SK-N-SH (cell line): Measurements from ENCODE around the gene KCNJ16. TPM values are rescaled to one million over a fixed set of nuclear protein-coding genes. Genes with fewer than 3 reads are reported as not detected.

Experiments
- CTCF ChIA-PET: fragments of 300-600, 350-600 bp; formaldehyde crosslinking; extraction: SDS; loops from one replicate; lab custom pipeline; 2021; lab: Yijun Ruan, JAX
- POLR2A ChIA-PET: fragments of 350-600 bp; sonication (Branson Sonifier 250); formaldehyde crosslinking; extraction: SDS; loops from one replicate; lab custom pipeline; 2020; ENCODE audit warnings: antibody characterized with exemption, inconsistent platforms; lab: Yijun Ruan, JAX
- DNase-seq: peaks from one replicate; pipeline ENCODE4 v3.0.0; 2012
- H2AFZ ChIP-seq: fragments of 200-600 bp; sonication (generic); 2 replicates; pipeline ENCODE4 v1.8.1; 2016; ENCODE audit warnings: antibody characterized with exemption, mild to moderate bottlenecking, low read depth
- H3F3A ChIP-seq: fragments of 200-600 bp; sonication (generic); replicated peaks from 2 replicates; pipeline ENCODE3; 2016; ENCODE audit warnings: antibody characterized with exemption, mild to moderate bottlenecking; ENCODE audit not compliant: insufficient read depth
- H3K27ac ChIP-seq, 2 experiments: fragments of 200-500 bp in 1 of 2; fragments of 200-600 bp in 1 of 2; sonication (Bioruptor generic) in 1 of 2; sonication (generic), shearing (Covaris generic) in 1 of 2; 2 replicates each; pipeline versions ENCODE4 v1.5.1 to v1.6.1; 2014 to 2016; ENCODE audit warnings: low read depth in 2 of 2, inconsistent platforms in 1 of 2, low read length in 1 of 2, mild to moderate bottlenecking in 1 of 2, mixed read lengths in 1 of 2
- H3K27me3 ChIP-seq: fragments of 200-600 bp; sonication (generic), shearing (Covaris generic); 2 replicates; pipeline ENCODE4 v1.6.1; 2016; ENCODE audit warnings: mixed run types; ENCODE audit not compliant: insufficient read depth
- H3K36me3 ChIP-seq, 2 experiments: fragments of 200-500 bp in 1 of 2; fragments of 200-600 bp in 1 of 2; sonication (Bioruptor generic) in 1 of 2; sonication (generic) in 1 of 2; replicated peaks in 1 of 2; 2 replicates each; pipeline versions ENCODE3 to v1.5.1; 2014 to 2016; ENCODE audit warnings: low read length in 1 of 2, mild to moderate bottlenecking in 1 of 2; ENCODE audit not compliant: insufficient read depth in 2 of 2, control insufficient read depth in 1 of 2
- H3K4me1 ChIP-seq, 2 experiments: fragments of 200-500 bp in 1 of 2; fragments of 200-600 bp in 1 of 2; sonication (Bioruptor generic) in 1 of 2; sonication (generic), shearing (Covaris generic) in 1 of 2; 2 replicates each; pipeline versions ENCODE4 v1.5.1 to v1.6.1; 2014 to 2016; ENCODE audit warnings: low read depth in 1 of 2, low read length in 1 of 2, mixed run types in 1 of 2; ENCODE audit not compliant: insufficient read depth in 2 of 2, control insufficient read depth in 1 of 2
- H3K4me2 ChIP-seq: fragments of 200-600 bp; sonication (generic), shearing (Covaris generic); 2 replicates; pipeline ENCODE4 v1.6.1; 2017; ENCODE audit warnings: mixed run types
- H3K4me3 ChIP-seq, 2 experiments: fragments of 200-500 bp in 1 of 2; fragments of 200-600 bp in 1 of 2; sonication (Bioruptor generic) in 1 of 2; sonication (generic), shearing (Covaris generic) in 1 of 2; 2 replicates each; pipeline versions ENCODE4 v1.5.1 to v1.8.1; 2014 to 2016; ENCODE audit warnings: low read depth in 2 of 2, inconsistent platforms in 1 of 2, low read length in 1 of 2, mild to moderate bottlenecking in 1 of 2, mixed read lengths in 1 of 2, moderate library complexity in 1 of 2
- H3K79me2 ChIP-seq: fragments of 200-600 bp; sonication (generic); 2 replicates; pipeline ENCODE4 v1.8.1; 2017; ENCODE audit warnings: mild to moderate bottlenecking; ENCODE audit not compliant: insufficient read depth
- H3K9ac ChIP-seq: fragments of 200-600 bp; sonication (generic); 2 replicates; pipeline ENCODE4 v1.6.1; 2017; ENCODE audit warnings: mixed run types
- H3K9me2 ChIP-seq: fragments of 200-600 bp; sonication (generic); 2 replicates; pipeline ENCODE4 v1.6.1; 2017; ENCODE audit warnings: mixed run types
- H3K9me3 ChIP-seq: fragments of 200-600 bp; sonication (generic); 2 replicates; pipeline ENCODE4 v1.6.1; 2017; ENCODE audit warnings: mixed run types, mild to moderate bottlenecking, moderate library complexity
- H4K20me1 ChIP-seq: fragments of 200-600 bp; sonication (generic); 2 replicates; pipeline ENCODE4 v1.6.1; 2017; ENCODE audit warnings: mild to moderate bottlenecking, mixed run types; ENCODE audit not compliant: insufficient read depth
- ELF1 ChIP-seq: IDR thresholded peaks from 2 replicates; pipeline ENCODE4 v1.4.0; 2012
- FOXM1 ChIP-seq: IDR thresholded peaks from 2 replicates; pipeline ENCODE4 v1.4.0; 2012; ENCODE audit warnings: low read depth, mild to moderate bottlenecking
- JUND ChIP-seq: IDR thresholded peaks from 2 replicates; pipeline ENCODE4 v1.4.0; 2012
- MAX ChIP-seq: IDR thresholded peaks from 2 replicates; pipeline ENCODE4 v1.4.0; 2012; ENCODE audit warnings: low read depth
- NFIC ChIP-seq: IDR thresholded peaks from 2 replicates; pipeline ENCODE4 v1.4.0; 2012; ENCODE audit warnings: borderline replicate concordance
- POLR2AphosphoS5 ChIP-seq: IDR thresholded peaks from 2 replicates; pipeline ENCODE4 v1.6.1; 2012; ENCODE audit warnings: low read depth, low read length
- RFX5 ChIP-seq: IDR thresholded peaks from 2 replicates; pipeline ENCODE4 v1.6.1; 2012; ENCODE audit warnings: mild to moderate bottlenecking, improper control_type of control experiment, low read length
- RXRA ChIP-seq: IDR thresholded peaks from 2 replicates; pipeline ENCODE4 v1.4.0; 2012; ENCODE audit warnings: low read depth, mild to moderate bottlenecking, borderline replicate concordance
- TAF1 ChIP-seq: IDR thresholded peaks from 2 replicates; pipeline ENCODE4 v1.6.1; 2012; ENCODE audit warnings: low read depth, mild to moderate bottlenecking, low read length, moderate library complexity, borderline replicate concordance
- TCF12 ChIP-seq: IDR thresholded peaks from 2 replicates; pipeline ENCODE4 v1.4.0; 2012
- TEAD4 ChIP-seq: IDR thresholded peaks from 2 replicates; pipeline ENCODE4 v1.4.0; 2012; ENCODE audit warnings: mild to moderate bottlenecking, borderline replicate concordance; ENCODE audit not compliant: insufficient read depth
- YY1 ChIP-seq: IDR thresholded peaks from 2 replicates; pipeline ENCODE4 v1.4.0; 2012; ENCODE audit warnings: low read depth, mild to moderate bottlenecking
- WGBS: methylation state at CpG from one replicate; pipeline ENCODE4 v1.1.6; 2017; ENCODE audit warnings: low lambda C conversion rate; 5-methylcytosine and 5-hydroxymethylcytosine counted together
- polyA plus RNA-seq, 3 experiments: library from polyadenylated mRNA; depleted of rRNA; stranded (reverse); fragments of >200 nt; gene quantifications; 2 replicates each; pipeline ENCODE4 v1.2.3, GENCODE V29; 2012
- TF ChIP-seq, protein P1 (sequence below): fragments of 150-350 bp; IDR thresholded peaks from 2 replicates; pipeline ENCODE4 v1.6.1; 2017; ENCODE audit warnings: antibody characterized with exemption, low read length, low read depth, borderline replicate concordance

Gene KCNJ16
- polyA plus RNA-seq, 1 of the 3 experiments (the other 2 are of a cell fraction): not detected

DNA sequence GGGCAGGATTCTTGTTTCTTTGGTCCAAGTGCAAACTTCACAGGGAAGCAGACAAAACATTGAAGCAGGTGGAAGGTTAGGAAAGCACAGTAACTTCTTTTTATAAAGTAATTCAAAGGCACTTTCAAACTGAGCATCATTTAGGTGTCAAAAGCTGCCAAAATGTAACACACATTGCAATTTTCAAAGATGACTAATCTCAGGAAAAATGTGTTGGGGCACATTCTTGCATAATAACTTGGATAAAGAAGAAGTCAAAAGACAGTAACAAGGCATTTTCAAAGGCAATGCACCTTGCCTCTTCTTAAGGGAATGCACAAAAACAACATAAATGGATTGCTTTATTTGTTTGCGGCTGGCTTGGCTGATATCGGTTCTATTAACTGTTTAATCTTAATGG, 97.9 kb downstream of the KCNJ16 start:
- CTCF ChIA-PET: interaction anchor here (1.8 to 6.5 kb wide), 2 partner anchors 381 to 566 kb away, joined by 5 to 51 read pairs; no protein-coding TSS in a partner anchor
- WGBS: 90% methylated on average over 2 of the region's 2 CpGs
- no peak overlapping the region for H3K27ac ChIP-seq
- no peaks in the 10 kb centered on the region for H3K27me3 ChIP-seq
- no peaks in the 10 kb centered on the region for H3K36me3 ChIP-seq
- H3K79me2 ChIP-seq: peaks cover 23% of the 10 kb centered on the region
- peak overlapping the region; percentile 10; the same call in 1 of the 2 replicates for H3K4me2 ChIP-seq
- H3K9ac ChIP-seq: no peak overlapping the region
- H2AFZ ChIP-seq: no peak overlapping the region
- POLR2A ChIA-PET: no interaction called here
- no peak for DNase-seq
- no peak overlapping the region for H3K4me3 ChIP-seq
- no peaks in the 10 kb centered on the region for H3F3A ChIP-seq
- no peaks in the 10 kb centered on the region for H3K9me3 ChIP-seq
- TF ChIP-seq TEAD4 (0 out of 2 replicates have a peak, but pooled peaks have one; percentile 4), JUND (0 out of 2 replicates have a peak, but pooled peaks have one; percentile 14), RXRA (0 out of 2 replicates have a peak, but pooled peaks have one; percentile 0), ELF1 (no peak)
- H3K9me2 ChIP-seq: no peaks in the 10 kb centered on the region
- no peaks in the 10 kb centered on the region for H4K20me1 ChIP-seq
- H3K4me1 ChIP-seq: peaks cover 3 to 23% of the 10 kb centered on the region in 2 experiments; a peak in 3 of 4 replicates

GRCh38 chr17:70173681-70174080, 98.7 kb downstream of the KCNJ16 start:
- no peaks in the 10 kb centered on the region for H3K36me3 ChIP-seq
- DNase-seq: no peak
- peaks cover 23% of the 10 kb centered on the region for H3K79me2 ChIP-seq
- H3K4me3 ChIP-seq: no peak overlapping the region
- H3K4me2 ChIP-seq: no peak overlapping the region
- H3K4me1 ChIP-seq: peaks cover 3 to 23% of the 10 kb centered on the region in 2 experiments; a peak in 3 of 4 replicates
- no peaks in the 10 kb centered on the region for H4K20me1 ChIP-seq
- no peaks in the 10 kb centered on the region for H3F3A ChIP-seq
- no peaks in the 10 kb centered on the region for H3K27me3 ChIP-seq
- POLR2A ChIA-PET: no interaction called here
- H3K27ac ChIP-seq: no peak overlapping the region; a peak in 1 of 4 replicates
- H3K9me2 ChIP-seq: no peaks in the 10 kb centered on the region
- H3K9me3 ChIP-seq: no peaks in the 10 kb centered on the region
- no peak overlapping the region for H3K9ac ChIP-seq
- 74% methylated on average over 4 of the region's 4 CpGs for WGBS
- H2AFZ ChIP-seq: no peak overlapping the region
- CTCF ChIA-PET: no interaction called here
- TF ChIP-seq POLR2AphosphoS5 (no peak), NFIC (no peak), RFX5 (no peak), ELF1 (no peak), YY1 (no peak), RXRA (no peak), TCF12 (no peak), FOXM1 (no peak), MAX (no peak), TAF1 (no peak)
- TF ChIP-seq, protein P1, sequence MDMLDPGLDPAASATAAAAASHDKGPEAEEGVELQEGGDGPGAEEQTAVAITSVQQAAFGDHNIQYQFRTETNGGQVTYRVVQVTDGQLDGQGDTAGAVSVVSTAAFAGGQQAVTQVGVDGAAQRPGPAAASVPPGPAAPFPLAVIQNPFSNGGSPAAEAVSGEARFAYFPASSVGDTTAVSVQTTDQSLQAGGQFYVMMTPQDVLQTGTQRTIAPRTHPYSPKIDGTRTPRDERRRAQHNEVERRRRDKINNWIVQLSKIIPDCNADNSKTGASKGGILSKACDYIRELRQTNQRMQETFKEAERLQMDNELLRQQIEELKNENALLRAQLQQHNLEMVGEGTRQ: no peak
